Nephron (organoid): ENCODE measurements around the gene ATG4B.

ENCODE experiments used
- H3K27ac Mint-ChIP-seq, 3 experiments: 2 replicates each; pipeline ENCODE4 v1.8.0; 2020; ENCODE audit warnings: mixed read lengths in 3 of 3, mild to moderate bottlenecking in 2 of 3, moderate library complexity in 1 of 3
- H3K27me3 Mint-ChIP-seq: 2 replicates; pipeline ENCODE4 v1.8.0; 2021; ENCODE audit warnings: low read depth, mild to moderate bottlenecking, moderate library complexity, mixed read lengths
- H3K36me3 Mint-ChIP-seq: 2 replicates; pipeline ENCODE4 v1.8.0; 2020; ENCODE audit warnings: low read depth, mixed read lengths
- H3K4me1 Mint-ChIP-seq: 2 replicates; pipeline ENCODE4 v1.8.0; 2020; ENCODE audit warnings: mixed read lengths
- H3K4me3 Mint-ChIP-seq, 3 experiments: 2 replicates each; pipeline ENCODE4 v1.8.0; 2020; ENCODE audit warnings: mild to moderate bottlenecking in 3 of 3, mixed read lengths in 3 of 3, moderate library complexity in 2 of 3
- H3K9me3 Mint-ChIP-seq: 2 replicates; pipeline ENCODE4 v1.8.0; 2020; ENCODE audit warnings: mixed read lengths
- TF ChIP-seq, protein P1 (sequence below), 3 experiments: fragments of 200-600 bp; sonication (generic); IDR thresholded peaks; one replicate each; pipeline ENCODE4 v1.5.0; 2021; ENCODE audit warnings: antibody characterized with exemption in 3 of 3; ENCODE audit not compliant: unreplicated experiment in 3 of 3

ATG4B gene

GRCh38 chr2:241720099-241720498, 82.6 kb downstream of the ATG4B start:
- Mint-ChIP-seq H3K27me3 (no peaks in the 10 kb centered on the region), H3K9me3 (peaks cover 28% of the 10 kb centered on the region), H3K36me3 (peaks cover 90% of the 10 kb centered on the region), H3K4me1 (no peaks in the 10 kb centered on the region), H3K27ac (no peak overlapping the region), H3K4me3 (no peak overlapping the region)
- TF ChIP-seq, protein P1, sequence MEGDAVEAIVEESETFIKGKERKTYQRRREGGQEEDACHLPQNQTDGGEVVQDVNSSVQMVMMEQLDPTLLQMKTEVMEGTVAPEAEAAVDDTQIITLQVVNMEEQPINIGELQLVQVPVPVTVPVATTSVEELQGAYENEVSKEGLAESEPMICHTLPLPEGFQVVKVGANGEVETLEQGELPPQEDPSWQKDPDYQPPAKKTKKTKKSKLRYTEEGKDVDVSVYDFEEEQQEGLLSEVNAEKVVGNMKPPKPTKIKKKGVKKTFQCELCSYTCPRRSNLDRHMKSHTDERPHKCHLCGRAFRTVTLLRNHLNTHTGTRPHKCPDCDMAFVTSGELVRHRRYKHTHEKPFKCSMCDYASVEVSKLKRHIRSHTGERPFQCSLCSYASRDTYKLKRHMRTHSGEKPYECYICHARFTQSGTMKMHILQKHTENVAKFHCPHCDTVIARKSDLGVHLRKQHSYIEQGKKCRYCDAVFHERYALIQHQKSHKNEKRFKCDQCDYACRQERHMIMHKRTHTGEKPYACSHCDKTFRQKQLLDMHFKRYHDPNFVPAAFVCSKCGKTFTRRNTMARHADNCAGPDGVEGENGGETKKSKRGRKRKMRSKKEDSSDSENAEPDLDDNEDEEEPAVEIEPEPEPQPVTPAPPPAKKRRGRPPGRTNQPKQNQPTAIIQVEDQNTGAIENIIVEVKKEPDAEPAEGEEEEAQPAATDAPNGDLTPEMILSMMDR (IDR thresholded peaks at IDR 0.05; ENCODE audit: unreplicated experiment in 3 of 3), result no peak

- TF ChIP-seq, protein P1 (IDR thresholded peaks at IDR 0.05; ENCODE audit: unreplicated experiment in 3 of 3), result no peak
- peaks cover 91% of the 10 kb centered on the region for H3K36me3 Mint-ChIP-seq
- H3K27me3 Mint-ChIP-seq, result no peaks in the 10 kb centered on the region
- peaks cover 28% of the 10 kb centered on the region for H3K9me3 Mint-ChIP-seq
- H3K4me3 Mint-ChIP-seq, result no peak overlapping the region
- no peaks in the 10 kb centered on the region for H3K4me1 Mint-ChIP-seq
- H3K27ac Mint-ChIP-seq, result no peak overlapping the region
These were observed 83.1 kb downstream of the ATG4B start for GRCh38 chr2:241720560-241720959.

- Mint-ChIP-seq H3K4me3 (no peak overlapping the region), H3K9me3 (peaks cover 31% of the 10 kb centered on the region), H3K27me3 (no peaks in the 10 kb centered on the region), H3K4me1 (no peaks in the 10 kb centered on the region), H3K36me3 (peaks cover 87% of the 10 kb centered on the region), H3K27ac (no peak overlapping the region)
- TF ChIP-seq, protein P1 (IDR thresholded peaks at IDR 0.05; ENCODE audit: unreplicated experiment in 3 of 3), result no peak
These were observed 84.4 kb downstream of the ATG4B start for GRCh38 chr2:241721852-241722251.

DNA sequence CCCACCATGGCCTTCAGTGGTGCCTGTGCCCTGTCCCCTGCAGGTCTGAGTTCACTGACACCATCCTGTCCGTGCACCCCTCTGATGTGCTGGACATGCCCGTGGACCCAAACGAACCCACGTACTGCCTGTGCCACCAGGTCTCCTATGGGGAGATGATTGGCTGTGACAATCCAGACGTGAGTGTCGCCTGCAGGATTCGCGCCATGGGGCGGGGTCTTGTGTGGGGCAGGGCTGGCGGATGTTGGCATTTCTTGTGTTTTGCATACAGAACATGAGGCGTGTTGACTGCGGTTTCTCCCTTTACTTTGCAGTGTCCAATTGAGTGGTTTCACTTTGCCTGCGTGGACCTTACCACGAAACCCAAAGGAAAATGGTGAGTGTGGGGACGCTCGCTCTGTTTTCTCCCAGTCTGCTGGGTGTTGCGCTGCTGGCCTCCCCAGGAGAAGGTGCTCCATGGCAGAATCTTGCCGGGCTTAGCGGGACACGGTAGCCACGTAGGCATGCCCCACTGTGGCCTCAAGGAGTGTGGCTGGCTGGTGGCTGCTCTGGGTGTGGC, 85.5 kb downstream of the ATG4B start:
- H3K9me3 Mint-ChIP-seq, result peaks cover 31% of the 10 kb centered on the region
- TF ChIP-seq, protein P1 (IDR thresholded peaks at IDR 0.05; ENCODE audit: unreplicated experiment in 3 of 3), result no peak
- H3K4me1 Mint-ChIP-seq, result no peaks in the 10 kb centered on the region
- no peak overlapping the region for H3K27ac Mint-ChIP-seq
- no peaks in the 10 kb centered on the region for H3K27me3 Mint-ChIP-seq
- H3K4me3 Mint-ChIP-seq, result no peak overlapping the region
- peaks cover 81% of the 10 kb centered on the region for H3K36me3 Mint-ChIP-seq
